Measurements from ENCODE around the gene ARID1B.

DNA sequence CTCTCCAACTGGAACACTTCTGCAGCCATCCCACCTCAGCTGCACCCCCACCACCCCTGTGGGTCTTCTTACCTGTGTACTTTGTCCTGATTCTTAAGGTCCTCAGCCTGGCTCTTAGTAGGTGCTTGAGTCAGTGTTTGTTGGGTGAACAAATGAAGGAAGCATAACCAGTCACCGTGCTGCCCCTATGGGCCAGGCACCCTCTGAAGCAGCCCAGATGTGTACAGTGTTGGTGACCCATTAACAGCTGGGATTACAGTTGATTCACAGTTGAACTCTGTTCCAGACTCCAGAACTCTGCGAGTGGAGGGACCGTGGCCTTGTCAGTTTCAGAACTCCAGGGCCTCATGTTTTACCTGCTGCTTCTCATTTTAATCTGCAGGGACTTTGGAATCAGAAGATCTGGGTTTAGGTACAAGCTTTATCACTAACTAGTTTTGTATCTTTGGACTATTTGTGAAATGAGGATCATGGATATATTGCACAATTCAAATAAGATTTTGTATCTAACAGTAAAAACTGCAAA is 342.4 kb downstream of the ARID1B start:
- TF ChIP-seq, protein P1, sequence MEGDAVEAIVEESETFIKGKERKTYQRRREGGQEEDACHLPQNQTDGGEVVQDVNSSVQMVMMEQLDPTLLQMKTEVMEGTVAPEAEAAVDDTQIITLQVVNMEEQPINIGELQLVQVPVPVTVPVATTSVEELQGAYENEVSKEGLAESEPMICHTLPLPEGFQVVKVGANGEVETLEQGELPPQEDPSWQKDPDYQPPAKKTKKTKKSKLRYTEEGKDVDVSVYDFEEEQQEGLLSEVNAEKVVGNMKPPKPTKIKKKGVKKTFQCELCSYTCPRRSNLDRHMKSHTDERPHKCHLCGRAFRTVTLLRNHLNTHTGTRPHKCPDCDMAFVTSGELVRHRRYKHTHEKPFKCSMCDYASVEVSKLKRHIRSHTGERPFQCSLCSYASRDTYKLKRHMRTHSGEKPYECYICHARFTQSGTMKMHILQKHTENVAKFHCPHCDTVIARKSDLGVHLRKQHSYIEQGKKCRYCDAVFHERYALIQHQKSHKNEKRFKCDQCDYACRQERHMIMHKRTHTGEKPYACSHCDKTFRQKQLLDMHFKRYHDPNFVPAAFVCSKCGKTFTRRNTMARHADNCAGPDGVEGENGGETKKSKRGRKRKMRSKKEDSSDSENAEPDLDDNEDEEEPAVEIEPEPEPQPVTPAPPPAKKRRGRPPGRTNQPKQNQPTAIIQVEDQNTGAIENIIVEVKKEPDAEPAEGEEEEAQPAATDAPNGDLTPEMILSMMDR (conservative IDR thresholded peaks at IDR 0.05; ENCODE audit: low read depth, low read length) = no peak
- no peak for TF ChIP-seq EZH2 (IDR thresholded peaks at IDR 0.05; ENCODE audit: borderline replicate concordance, low read depth, low read length, poor library complexity, severe bottlenecking)
